CMK (cell line): ENCODE results near the gene OGDHL.
"Not testable (repeated sequence)": the region's sequence is repeated elsewhere in the genome, so short reads cannot be mapped to it uniquely, and the experiment has no call there.

Experiments used
- DNase-seq: peaks from one replicate; pipeline ENCODE4 v3.0.0-alpha.2; 2010; ENCODE audit warnings: low read depth

The OGDHL gene

GRCh38 chr10:49761789-49762565, at the start of gene OGDHL:
OGDHL (minus strand) TSS chr10:49762323; CDS start chr10:49758592, 3,731 bp downstream.
- peak; percentile 25 for DNase-seq

DNA sequence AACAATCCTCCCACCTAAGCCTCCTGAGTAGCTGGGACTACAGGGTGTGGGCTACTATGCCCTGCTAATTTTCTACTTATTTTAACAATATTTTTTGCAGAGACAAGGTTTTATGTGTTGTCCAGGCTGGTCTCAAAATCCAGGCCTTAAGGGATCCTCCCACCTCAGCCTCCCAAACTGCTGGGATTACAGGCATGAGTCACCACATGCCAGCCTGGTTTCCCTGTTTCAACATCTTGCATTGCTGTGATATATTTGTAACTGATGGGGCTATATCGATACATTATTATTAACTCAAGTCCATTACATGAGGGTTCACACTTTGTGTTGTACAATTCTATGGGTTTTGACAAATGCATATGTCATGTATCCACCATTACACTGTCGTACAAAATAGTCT, 41.9 kb upstream of the OGDHL start:
- DNase-seq, result no peak

- DNase-seq, result no peak
Measured at GRCh38 chr10:49798275-49798674, 36.2 kb upstream of the OGDHL start.

- DNase-seq, result no peak
Measured at GRCh38 chr10:49791100-49791499, 29.0 kb upstream of the OGDHL start.

- no peak for DNase-seq
Measured at GRCh38 chr10:49784681-49785080, 22.6 kb upstream of the OGDHL start.

DNA sequence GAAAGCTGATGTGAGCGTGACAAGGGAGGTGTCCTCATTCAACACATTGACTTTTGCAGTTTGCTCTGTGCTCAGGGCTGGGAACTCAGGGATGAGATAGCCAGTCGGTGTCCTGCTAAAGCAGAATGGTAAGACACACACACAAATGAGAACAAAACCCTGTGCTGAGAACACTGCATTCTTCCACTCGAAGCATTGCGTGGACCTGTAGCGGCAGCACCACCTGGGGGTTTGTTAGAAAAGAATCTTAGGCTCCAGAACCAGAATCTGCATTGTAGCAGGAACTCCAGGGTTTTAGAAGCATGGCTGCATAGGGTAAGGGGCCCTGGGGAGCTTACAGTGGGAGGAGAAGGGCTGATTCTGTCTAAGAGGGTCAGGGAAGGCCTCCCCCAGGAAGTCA, 21.5 kb upstream of the OGDHL start:
- DNase-seq, result no peak

DNA sequence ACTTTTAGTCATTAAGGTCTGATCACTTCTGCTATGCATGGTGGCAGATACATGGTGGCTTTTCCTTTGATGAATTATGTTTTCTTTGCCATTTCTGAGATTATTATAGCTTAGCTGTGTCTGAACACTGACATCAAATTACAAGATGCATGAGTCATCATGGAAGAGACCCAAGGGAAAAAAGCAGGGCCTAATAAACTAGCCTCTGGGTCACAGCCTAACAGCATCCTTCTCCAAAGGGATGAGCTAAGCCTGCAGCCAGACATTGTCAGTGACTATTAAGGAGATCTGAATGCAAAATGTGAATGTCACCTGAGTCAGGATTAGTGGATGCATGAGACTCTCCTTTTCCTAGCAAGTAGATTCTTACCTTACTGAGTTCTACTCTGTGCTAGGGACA, 19.1 kb upstream of the OGDHL start:
- DNase-seq, result no peak

DNA sequence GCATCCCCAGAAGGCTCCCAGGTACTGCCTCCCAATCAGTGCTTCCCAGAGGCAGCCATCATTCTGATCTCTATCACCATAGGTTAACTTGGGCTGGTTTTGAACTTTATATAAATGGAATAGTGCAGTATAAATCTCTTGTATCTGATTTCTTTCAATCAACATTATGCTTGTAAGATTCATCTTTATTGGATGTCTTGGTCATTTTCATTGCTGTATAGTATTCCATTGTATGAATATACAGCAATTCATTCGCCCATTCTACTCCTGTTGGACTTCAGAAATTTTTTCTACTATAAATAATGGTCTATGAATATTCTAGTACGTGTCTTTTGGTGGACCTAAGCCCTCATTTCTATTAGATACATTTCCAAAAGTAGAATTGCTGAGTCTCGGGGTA, 16.1 kb upstream of the OGDHL start:
- no peak for DNase-seq

DNA sequence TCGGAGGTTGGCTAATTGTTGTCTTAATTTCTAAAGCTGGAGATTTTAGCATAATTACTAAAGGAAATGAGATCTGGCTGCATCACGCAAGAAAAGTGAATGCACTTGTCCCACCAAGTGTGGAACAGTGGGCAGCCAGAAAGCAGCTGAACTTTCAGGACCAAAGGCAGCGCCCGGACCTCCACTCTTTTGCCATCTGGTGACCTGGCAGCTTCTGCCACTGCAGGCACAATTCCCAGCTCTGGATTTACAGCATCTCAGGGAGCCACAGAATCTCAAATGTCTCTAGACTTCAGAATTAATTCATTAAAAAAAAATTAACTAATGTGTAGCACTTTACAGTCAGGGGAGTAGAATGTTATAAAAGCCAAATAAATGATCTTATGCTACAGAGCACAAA, 14.7 kb upstream of the OGDHL start:
- DNase-seq, result no peak

- no peak for DNase-seq
Measured at GRCh38 chr10:49775014-49775413, 12.9 kb upstream of the OGDHL start.

DNA sequence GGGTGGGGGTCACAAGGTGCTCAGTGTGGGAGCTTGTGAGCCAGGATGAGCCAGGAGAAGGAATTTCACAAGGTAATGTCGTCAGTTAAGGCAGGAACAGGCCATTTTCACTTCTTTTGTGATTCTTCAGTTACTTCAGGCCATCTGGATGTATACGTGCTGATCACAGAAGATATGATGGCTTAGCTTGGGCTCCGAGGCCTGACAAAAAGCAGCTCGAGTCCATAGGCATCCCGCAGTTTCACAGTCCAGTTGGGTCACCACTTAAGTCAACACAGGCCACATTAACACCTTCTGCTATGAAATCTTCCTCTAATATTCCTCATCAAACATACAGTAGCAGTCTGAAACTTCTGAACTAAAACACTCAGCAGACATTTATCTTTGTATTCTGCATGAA, 10.8 kb upstream of the OGDHL start:
- DNase-seq, result not testable (repeated sequence)

DNA sequence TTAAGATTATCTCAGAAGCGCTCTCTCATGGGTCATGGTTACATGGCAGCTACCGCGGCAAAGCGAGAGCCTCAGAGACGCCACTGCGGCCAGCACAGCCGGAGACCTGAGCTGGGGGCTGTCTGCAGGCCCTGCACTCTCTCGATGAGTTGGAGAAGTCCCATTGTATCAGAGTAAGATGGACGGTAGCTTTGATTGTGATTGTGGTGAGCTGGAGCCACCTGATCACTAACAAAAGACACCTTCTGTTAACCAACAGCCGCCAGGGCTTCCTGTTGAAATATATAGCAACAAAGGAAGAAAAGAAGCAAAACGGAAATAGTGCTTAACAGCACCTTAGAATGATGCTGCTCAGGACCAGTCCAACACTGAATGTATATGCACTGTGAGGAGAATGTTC, 8.9 kb upstream of the OGDHL start:
- DNase-seq, result not testable (repeated sequence)

DNA sequence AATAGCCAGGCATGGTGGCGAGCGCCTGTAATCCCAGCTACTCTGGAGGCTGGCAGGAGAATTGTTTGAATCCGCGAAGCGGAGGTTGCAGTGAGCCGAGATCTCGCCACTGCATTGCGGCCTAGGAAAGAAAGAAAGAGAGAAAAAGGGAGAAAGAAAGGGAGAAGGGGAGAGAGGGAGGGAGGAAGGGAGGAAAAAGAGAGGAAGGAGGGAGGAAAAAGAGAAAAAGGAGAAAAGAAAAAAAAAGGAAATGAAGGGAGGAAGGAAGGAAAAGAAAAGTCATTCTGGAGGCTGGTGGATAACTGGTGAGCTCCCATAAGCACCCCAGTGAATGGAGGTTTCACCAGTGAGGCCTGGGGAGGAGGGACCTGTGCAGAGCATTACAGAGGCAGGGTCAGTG, 7.6 kb upstream of the OGDHL start:
- DNase-seq, result no peak

DNA sequence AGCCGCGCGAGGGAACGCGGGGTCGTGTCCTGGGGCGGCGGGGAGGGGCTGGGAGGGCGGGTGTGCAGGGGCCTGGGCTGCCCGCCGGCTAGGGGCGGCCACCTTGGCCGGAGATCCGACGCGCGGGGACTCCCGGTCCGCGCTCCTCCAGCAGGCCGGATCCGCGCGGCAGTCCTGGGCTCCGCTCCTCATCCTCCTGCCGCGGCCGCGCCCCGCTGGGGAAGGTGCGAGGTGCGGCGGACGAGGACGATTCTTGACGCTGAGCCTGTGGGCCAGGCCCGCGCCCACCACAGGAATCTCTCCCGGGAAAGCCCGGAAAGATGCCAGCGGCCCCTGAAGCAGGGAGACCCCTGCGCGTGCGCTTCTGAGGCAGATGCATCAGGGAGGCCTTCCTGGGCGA, 6.6 kb upstream of the OGDHL start:
- no peak for DNase-seq

DNA sequence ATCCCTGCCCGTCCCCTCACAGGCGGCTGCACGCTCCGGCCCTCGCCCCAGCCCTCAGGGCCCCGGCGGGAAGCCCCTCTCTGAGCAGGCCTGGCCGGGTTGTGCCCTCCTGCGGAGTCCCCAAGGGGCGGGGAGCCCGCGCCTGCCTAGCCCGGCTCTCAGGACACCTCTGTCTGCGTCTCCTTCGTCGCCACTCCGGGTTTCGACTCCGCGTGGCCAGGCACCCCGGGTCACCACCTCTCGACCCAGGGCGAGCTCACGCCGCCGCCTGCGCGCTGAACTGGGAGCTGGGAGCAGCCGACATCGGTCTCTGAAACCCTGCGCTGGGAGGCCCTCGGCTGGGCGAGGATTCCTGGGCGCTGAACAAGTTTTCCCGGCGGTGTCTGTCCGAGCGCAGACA, 6.2 kb upstream of the OGDHL start:
- no peak for DNase-seq

DNA sequence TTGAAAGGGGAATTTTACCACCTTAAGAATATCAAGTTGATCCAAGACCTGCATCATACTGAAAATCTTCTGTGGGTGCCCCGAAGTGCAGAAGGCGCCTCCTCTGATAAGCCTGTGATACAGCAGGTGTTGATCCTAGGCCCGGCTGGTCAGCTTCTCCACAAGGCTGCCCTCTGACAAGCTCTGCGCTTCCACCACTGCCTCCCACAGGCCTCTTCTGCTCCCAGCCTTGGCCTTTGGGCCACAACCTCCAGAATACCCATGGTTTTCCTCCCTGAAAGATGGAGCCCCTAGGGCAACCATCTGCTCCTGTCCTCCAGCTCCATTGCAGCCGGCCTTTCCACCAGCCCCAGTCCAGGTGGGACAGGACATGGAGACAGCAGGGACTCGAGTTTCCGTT, 5.6 kb upstream of the OGDHL start:
- no peak for DNase-seq

- no peak for DNase-seq
Measured at GRCh38 chr10:49766484-49766883, 4.4 kb upstream of the OGDHL start.

- DNase-seq, result no peak
Measured at GRCh38 chr10:49762566-49762877, 399 bp upstream of the OGDHL start.

- no peak for DNase-seq
Measured at GRCh38 chr10:49761201-49761788, 828 bp downstream of the OGDHL start.

- DNase-seq, result no peak
Measured at GRCh38 chr10:49760789-49761188, 1.3 kb downstream of the OGDHL start.

DNA sequence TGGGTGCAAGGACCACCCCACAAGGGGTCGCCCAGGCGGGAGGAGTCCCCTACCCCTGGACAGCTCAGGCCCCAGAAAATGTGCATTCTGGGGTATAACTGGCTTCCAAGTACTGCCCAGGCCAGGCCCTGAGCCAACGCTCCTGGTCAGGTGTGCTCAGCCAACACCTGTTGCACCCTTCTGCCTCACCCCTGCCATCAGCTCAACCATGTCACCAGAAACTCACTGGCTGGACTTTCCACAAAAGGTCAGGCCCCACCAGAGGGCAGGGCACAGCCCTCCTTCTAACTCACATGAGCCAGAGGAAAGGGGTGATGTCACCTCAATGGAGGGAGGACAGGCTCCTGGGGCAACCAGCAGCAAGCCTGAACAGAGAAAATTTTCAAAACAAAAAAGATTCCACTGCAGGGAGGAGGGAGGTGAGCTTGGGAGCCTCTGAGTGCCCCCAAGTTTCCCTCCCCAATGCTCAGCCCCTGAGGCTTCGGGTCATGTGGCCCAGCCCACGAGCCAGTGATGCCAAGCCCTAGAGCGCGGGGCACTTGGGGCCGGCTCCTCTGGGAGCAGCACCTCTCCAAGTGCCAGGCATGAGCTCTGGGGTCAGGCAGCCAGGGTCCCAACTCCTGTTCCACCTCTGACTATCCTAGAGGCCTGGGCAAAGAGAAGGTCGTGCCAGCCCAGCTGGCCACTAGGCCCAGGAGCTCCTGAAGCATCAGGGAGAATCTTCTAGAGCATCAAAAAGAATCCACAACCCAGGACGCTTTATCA, 2.2 kb downstream of the OGDHL start:
- DNase-seq, result no peak

- DNase-seq, result no peak
Measured at GRCh38 chr10:49758249-49758930, 3.7 kb downstream of the OGDHL start.

DNA sequence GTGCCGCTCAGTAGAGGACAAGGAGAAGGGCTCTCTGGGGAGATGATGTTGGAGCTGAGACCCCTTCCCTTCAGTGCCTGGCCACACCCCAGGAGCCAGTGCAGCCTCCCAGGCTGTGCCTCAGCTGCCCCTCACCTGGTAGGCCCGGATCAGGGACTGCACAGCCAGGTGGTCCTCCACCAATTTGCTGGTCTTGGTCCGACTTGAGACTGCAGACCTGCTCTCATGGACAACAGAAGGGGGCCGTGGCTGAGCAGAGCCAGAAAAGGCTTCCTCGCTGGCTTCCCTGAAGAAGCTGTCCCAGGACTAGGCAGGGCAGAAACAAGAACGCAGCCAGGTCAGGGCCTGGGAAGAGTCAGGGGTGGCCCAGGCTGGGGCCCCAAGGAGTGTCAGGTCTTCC, 5.5 kb downstream of the OGDHL start:
- no peak for DNase-seq
